GM19455 (cell line): ENCODE measurements around the gene SPATA32.
"Not testable (repeated sequence)": the region's sequence is repeated elsewhere in the genome, so short reads cannot be mapped to it uniquely, and the experiment has no call there.

Source experiments
- ATAC-seq: cut with Tn5 transposase; IDR thresholded peaks from one replicate; pipeline ENCODE4 v1.9.1; 2021; ENCODE audit not compliant: unreplicated experiment

SPATA32 gene

DNA sequence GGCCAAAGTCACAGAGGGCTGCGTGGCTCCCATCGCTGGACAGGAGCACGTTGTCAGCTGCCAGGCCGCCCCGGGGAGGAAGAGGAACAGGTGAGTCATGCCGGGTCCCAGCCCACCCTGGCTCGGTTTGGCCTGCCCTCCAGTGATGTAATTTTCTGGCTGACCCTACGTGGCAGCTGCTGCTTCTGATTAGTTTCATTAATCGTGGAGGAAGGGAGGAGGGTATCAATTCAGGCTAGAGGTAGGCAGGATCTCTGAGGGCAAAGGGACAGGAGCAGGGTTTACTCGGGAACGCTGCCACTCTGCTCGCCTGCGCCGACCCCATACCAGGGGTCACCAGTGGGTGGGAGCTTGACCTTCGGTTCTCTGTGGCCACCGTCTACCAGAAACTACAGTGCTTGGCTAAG lies 11.7 kb upstream of the SPATA32 start:
- no peak for ATAC-seq

GRCh38 chr17:45271603-45272002 lies 9.7 kb upstream of the SPATA32 start:
- no peak for ATAC-seq

- ATAC-seq, result no peak
Observed at GRCh38 chr17:45270828-45271418, 9.0 kb upstream of the SPATA32 start.

GRCh38 chr17:45269912-45270311 lies 8.0 kb upstream of the SPATA32 start:
- ATAC-seq, result no peak

DNA sequence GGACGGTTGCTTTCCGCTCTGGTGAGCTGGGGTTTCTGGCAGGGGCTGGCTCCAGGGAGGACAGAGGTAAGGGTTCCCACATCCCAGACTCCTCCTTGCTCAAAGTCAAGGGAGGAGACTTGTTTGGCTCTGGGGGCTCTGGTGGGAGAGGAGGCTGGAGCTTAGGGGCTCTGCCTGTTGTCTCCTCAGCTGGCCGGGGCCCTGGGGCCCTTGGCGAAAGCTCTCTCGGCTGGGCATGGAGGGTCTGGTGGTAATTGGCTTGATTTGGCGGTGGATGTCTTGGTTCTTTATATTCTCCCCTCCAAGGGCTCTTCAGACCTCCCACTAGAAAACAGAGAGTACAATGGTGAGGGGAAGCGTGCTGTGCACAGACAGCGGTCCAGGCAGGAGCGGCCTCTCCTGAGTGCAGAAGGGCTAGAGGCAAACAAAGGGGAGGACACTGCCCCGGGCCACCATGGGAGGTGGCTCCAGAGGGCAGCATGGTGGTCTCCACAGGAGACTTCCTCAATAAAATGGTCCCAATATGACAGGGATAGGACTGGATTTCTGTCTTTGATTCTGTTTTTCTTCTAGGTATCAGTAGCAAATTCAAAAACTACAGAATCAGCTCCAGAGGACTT lies 5.7 kb upstream of the SPATA32 start:
- ATAC-seq, result no peak

- ATAC-seq, result no peak
Observed at GRCh38 chr17:45266372-45266926, 4.6 kb upstream of the SPATA32 start.

DNA sequence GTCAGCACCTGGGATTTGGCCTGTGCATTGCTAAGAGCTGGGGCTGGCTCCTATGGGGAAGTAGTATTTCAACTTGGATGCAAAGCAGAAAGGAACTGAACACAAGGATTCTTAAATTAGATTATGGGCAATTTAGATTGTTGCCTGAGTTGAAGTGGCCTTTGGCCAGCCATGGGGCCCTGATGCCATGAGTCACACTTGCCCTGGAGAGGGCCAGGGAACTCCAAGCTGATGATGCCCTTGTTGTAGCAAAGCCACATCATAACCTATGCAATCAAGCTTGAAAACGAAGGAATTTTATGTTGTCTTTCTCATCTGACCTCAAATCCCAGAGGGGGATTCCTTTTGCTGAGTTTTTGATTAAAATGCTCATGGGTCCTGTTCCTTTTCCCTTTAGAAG lies 3.9 kb upstream of the SPATA32 start:
- no peak for ATAC-seq

- ATAC-seq, result no peak
Observed at GRCh38 chr17:45264988-45265387, 3.1 kb upstream of the SPATA32 start.

- ATAC-seq, result no peak
Observed at GRCh38 chr17:45264430-45264829, 2.5 kb upstream of the SPATA32 start.

GRCh38 chr17:45263477-45263860 lies 1.6 kb upstream of the SPATA32 start:
- ATAC-seq, result no peak

DNA sequence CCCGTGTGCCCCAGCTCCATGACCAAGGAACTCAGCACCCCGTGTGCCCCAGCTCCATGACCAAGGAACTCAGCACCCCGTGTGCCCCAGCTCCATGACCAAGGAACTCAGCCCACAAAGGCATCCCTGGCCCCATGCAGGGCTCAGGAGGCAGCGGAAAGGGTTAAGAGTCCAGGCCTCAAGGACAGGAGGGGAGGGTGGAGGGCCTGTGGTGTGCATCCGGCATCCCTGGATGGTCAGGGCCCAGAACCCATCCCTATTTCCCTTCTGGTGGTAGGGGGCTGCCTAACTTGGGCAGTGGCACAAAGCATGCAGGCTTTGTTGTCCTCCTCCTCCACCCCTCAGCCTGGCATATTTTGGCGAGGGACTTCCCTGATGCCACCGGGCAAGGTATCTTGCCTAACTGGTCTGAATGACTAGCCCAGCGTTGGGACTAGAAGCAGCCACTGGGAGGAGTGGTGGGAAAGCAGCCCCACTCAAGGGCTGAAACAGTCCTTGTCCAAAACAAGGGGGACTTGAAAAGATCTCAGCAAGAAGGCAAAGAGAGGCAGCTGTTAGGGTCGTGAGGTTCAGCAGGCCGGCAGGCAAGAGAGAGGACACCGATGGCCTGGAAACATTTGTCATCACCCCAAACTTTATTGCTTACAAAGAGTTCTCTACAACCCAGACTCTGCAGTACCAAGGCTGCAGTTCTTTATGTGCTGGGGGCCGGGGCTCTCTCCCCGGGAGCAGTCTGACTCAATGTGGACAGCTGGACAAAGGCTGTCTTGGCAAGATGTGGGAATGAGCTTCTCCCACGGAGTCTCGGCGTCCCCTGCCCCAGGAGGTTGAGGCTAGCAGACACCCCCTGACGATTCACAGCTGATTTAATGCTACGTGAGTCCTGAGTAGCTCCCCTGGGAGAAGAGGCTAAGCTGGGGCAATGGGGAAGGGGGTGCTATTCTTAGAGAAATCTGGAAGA lies 902 bp upstream of the SPATA32 start:
- ATAC-seq, result no peak

DNA sequence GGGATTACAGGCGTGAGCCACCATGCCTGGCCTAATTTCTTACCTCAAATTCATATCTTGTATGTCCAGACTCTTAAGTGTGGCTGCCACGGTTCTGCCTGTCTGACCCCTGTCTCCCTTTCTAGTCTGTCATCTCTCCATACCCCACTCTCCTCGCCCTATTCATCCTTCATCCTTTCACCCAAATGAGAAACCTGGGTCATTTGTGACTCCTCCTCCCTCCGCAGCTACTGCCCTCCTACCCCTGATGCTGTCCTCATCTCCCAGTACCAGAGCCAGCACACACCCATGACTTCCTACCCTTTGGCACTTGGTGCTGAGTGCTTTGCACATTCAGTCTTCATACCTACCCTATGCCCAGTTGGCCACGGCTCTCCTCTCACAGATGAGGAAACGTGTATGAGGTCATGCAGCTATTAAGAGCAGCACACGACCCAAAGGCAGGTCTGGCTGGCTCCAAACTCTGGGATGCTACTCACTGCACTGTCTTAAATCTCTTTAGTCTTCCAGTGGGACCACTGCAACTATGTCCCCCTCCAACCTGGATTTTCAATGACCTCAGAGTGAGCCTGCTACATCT lies 1.6 kb downstream of the SPATA32 start:
- ATAC-seq, result no peak

DNA sequence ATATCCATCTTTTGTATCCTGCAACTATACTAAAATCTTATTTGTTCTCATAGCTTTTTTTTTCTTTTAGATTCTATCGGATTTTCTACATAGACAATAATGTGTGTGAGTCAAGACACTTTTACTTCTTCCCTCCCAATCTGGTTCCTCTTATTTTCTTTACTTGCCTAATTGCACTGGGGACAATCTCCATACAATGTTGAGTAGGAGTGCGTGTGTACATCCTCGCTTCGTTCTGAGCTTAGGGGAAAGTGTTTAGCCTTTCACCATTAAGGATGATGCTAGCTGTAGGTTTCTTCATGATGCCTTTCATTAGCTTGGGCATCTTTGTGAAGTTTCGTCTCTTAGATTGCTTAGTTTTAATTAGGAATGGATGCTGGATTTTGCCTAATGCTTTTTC lies 2.9 kb downstream of the SPATA32 start:
- ATAC-seq, result no peak

- ATAC-seq, result no peak
Observed at GRCh38 chr17:45257115-45257514, 4.8 kb downstream of the SPATA32 start.

DNA sequence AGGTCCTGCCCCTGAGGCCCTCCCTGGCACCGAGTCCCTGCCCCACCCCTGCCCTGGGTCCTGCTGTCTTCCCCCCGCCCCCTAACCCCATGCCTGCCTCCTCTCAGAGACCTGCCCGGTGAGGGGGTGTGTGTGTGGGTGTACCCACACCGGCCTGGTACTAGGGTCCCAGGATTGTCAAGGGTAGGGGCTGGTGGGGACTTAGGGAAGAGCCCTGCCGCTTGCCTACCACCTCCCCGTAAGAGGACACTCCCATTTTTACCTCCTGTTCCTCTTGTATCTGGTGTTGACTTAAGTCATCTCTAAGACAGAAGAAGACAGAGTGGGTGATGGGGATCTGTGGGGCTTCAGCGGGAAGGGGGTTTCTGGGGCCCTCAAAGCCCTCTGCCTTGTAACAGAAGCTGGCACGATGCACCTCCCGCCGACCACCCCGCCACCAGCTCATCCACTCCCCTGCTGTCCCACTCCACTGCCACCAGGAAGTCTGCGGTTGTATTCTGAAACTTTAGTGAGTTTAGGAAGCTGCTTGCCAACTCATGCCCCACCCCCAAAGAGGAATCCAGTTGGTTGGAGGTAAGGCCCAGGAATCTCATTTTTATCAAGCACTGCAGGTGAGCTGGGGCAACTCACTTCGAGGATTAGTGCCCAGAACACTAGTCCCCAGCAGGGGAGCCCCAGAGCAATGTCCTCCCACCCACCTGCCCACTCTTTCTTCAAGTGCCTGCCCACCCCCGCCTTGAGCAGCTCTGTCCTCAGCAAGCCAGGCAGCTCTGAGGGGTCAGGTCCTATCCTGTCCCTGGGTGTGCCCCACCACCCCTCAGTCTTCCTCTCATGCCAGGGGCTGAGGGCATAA lies 5.6 kb downstream of the SPATA32 start:
- no peak for ATAC-seq

GRCh38 chr17:45255358-45255757 lies 6.5 kb downstream of the SPATA32 start:
- no peak for ATAC-seq

GRCh38 chr17:45253879-45254278 lies 8.0 kb downstream of the SPATA32 start:
- no peak for ATAC-seq

DNA sequence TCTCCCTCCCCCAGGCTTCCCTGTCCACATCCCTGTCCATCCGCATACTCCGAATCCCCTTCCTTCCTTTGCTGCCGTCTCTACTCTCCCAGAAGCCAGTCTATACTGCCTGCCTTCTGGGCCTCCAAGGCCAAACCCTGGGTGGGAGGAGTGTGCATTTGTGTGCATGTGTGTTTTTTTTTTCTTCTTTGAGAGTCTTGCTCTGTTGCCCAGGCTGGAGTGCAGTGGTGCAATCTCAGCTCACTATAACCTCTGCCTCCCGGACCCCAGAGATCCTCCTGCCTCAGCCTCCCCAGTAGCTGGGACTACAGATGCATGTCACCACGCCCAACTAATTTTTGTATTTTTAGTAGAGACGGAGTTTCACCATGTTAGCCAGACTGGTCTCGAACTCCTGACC lies 8.7 kb downstream of the SPATA32 start:
- ATAC-seq, result not testable (repeated sequence)

GRCh38 chr17:45251931-45252330 lies 10.0 kb downstream of the SPATA32 start:
- no peak for ATAC-seq
